ENCODE data around the gene MBL2. TPM values are rescaled to one million over a fixed set of nuclear protein-coding genes. Genes with fewer than 3 reads are reported as not detected.

MBL2 gene
- polyA plus RNA-seq, 1 donor, result 0.09 TPM

GRCh38 chr10:52740913-52741675 lies 31.5 kb downstream of the MBL2 start:
- Histone ChIP-seq H3K27ac (ENCODE audit: low read length) (no peak overlapping the region), H3K9me3 (ENCODE audit: control insufficient read depth, low read depth, low read length) (no peaks in the 10 kb centered on the region), H3K4me1 (ENCODE audit: control insufficient read depth, insufficient read depth, low read length) (no peaks in the 10 kb centered on the region), H3K27me3 (ENCODE audit: control insufficient read depth, insufficient read depth, low read length) (no peaks in the 10 kb centered on the region), H3K4me3 (ENCODE audit: low read length) (no peak overlapping the region), H3K36me3 (ENCODE audit: control insufficient read depth, insufficient read depth, low read length) (no peaks in the 10 kb centered on the region)
- peak; percentile 14 to 25 for DNase-seq
- WGBS (ENCODE audit: insufficient coverage, low lambda C conversion rate), result no CpG with 5 or more reads among the region's 5 CpGs

GRCh38 chr10:52740155-52740549 lies 32.4 kb downstream of the MBL2 start:
- no peak for DNase-seq
- Histone ChIP-seq H3K4me3 (ENCODE audit: low read length) (no peak overlapping the region), H3K27ac (ENCODE audit: low read length) (no peak overlapping the region), H3K9me3 (ENCODE audit: control insufficient read depth, low read depth, low read length) (no peaks in the 10 kb centered on the region), H3K27me3 (ENCODE audit: control insufficient read depth, insufficient read depth, low read length) (no peaks in the 10 kb centered on the region), H3K36me3 (ENCODE audit: control insufficient read depth, insufficient read depth, low read length) (no peaks in the 10 kb centered on the region), H3K4me1 (ENCODE audit: control insufficient read depth, insufficient read depth, low read length) (no peaks in the 10 kb centered on the region)
- no CpG with 5 or more reads among the region's 1 CpG for WGBS (ENCODE audit: insufficient coverage, low lambda C conversion rate)

- no CpG with 5 or more reads among the region's 3 CpGs for WGBS (ENCODE audit: insufficient coverage, low lambda C conversion rate)
- Histone ChIP-seq H3K4me3 (ENCODE audit: low read length) (no peak overlapping the region), H3K27ac (ENCODE audit: low read length) (no peak overlapping the region), H3K4me1 (ENCODE audit: control insufficient read depth, insufficient read depth, low read length) (no peaks in the 10 kb centered on the region), H3K36me3 (ENCODE audit: control insufficient read depth, insufficient read depth, low read length) (no peaks in the 10 kb centered on the region), H3K27me3 (ENCODE audit: control insufficient read depth, insufficient read depth, low read length) (no peaks in the 10 kb centered on the region), H3K9me3 (ENCODE audit: control insufficient read depth, low read depth, low read length) (no peaks in the 10 kb centered on the region)
- DNase-seq, result no peak
Measured at GRCh38 chr10:52739380-52740154, 33.0 kb downstream of the MBL2 start.

- H3K36me3 ChIP-seq (ENCODE audit: control insufficient read depth, insufficient read depth, low read length), result no peaks in the 10 kb centered on the region
- 83% methylated on average over 2 of the region's 5 CpGs for WGBS (ENCODE audit: insufficient coverage, low lambda C conversion rate)
- H3K27ac ChIP-seq (ENCODE audit: low read length), result no peak overlapping the region
- no peak overlapping the region for H3K4me3 ChIP-seq (ENCODE audit: low read length)
- no peaks in the 10 kb centered on the region for H3K9me3 ChIP-seq (ENCODE audit: control insufficient read depth, low read depth, low read length)
- no peak for DNase-seq
- no peaks in the 10 kb centered on the region for H3K4me1 ChIP-seq (ENCODE audit: control insufficient read depth, insufficient read depth, low read length)
- H3K27me3 ChIP-seq (ENCODE audit: control insufficient read depth, insufficient read depth, low read length), result no peaks in the 10 kb centered on the region
Measured at GRCh38 chr10:52738951-52739350, 33.6 kb downstream of the MBL2 start.

- Histone ChIP-seq H3K27ac (ENCODE audit: low read length) (no peak overlapping the region), H3K9me3 (ENCODE audit: control insufficient read depth, low read depth, low read length) (no peaks in the 10 kb centered on the region), H3K4me3 (ENCODE audit: low read length) (no peak overlapping the region), H3K27me3 (ENCODE audit: control insufficient read depth, insufficient read depth, low read length) (no peaks in the 10 kb centered on the region), H3K36me3 (ENCODE audit: control insufficient read depth, insufficient read depth, low read length) (no peaks in the 10 kb centered on the region), H3K4me1 (ENCODE audit: control insufficient read depth, insufficient read depth, low read length) (no peaks in the 10 kb centered on the region)
- WGBS (ENCODE audit: insufficient coverage, low lambda C conversion rate), result 72% methylated on average over 3 of the region's 9 CpGs
- peak in 1 of 2 donors; percentile 23 for DNase-seq
Measured at GRCh38 chr10:52729271-52730104, 43.1 kb downstream of the MBL2 start.

GRCh38 chr10:52720018-52720417 lies 52.6 kb downstream of the MBL2 start:
- 100% methylated on average over 1 of the region's 4 CpGs for WGBS (ENCODE audit: insufficient coverage, low lambda C conversion rate)
- Histone ChIP-seq H3K9me3 (ENCODE audit: control insufficient read depth, low read depth, low read length) (no peaks in the 10 kb centered on the region), H3K27ac (ENCODE audit: low read length) (no peak overlapping the region), H3K4me1 (ENCODE audit: control insufficient read depth, insufficient read depth, low read length) (no peaks in the 10 kb centered on the region), H3K4me3 (ENCODE audit: low read length) (no peak overlapping the region), H3K36me3 (ENCODE audit: control insufficient read depth, insufficient read depth, low read length) (no peaks in the 10 kb centered on the region), H3K27me3 (ENCODE audit: control insufficient read depth, insufficient read depth, low read length) (no peaks in the 10 kb centered on the region)
- DNase-seq, result no peak

Measured in large intestine (tissue), 3 donors.